NCI-H187 treated with DMSO at 0.1 percent for 48 hours (cell line): ENCODE measurements around the gene PRKACB.
A peak's percentile ranks its signal among the peaks of the same experiment; 100 is the strongest.
"Not testable (repeated sequence)": the region's sequence is repeated elsewhere in the genome, so short reads cannot be mapped to it uniquely, and the experiment has no call there.

Experiments
- DNase-seq: peaks from one replicate; lab custom pipeline; 2025; lab: John Stamatoyannopoulos, UW

PRKACB gene

GRCh38 chr1:84269306-84269705, 125.2 kb downstream of the PRKACB start:
- no peak for DNase-seq

DNA sequence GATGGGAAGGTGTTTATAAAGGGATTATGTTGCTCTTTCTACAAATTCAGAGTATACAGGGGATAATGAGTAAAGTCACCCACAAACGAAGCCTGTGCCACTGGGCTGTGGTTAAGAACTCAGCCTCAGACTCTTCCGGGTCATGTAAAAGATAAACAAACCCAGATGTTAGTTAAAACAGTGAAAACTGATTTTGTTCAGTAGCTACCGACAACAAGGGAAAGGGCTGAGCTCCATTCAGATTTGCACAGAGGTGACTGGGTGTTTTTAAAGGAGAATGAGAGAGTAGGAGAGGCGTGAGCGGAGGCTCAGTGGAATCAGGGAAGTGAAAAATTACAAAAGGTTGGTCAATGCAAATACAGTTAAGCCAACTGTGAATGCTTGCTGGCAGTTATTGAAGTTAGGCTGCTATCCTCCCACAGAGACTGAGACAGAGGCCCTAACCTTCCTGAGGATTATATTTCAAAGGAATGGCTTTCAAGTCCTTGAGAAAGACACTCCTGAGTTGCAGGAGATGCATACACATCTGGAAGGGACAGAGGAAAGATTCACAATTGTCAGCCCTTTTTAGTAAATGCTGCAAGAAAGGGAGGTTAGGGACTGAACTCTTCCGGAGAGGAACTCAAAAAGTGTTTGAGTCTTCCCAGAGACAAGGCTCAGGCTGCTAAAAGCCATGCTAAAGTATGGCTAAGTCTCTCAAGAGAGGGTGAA, 127.5 kb downstream of the PRKACB start:
- DNase-seq = no peak

DNA sequence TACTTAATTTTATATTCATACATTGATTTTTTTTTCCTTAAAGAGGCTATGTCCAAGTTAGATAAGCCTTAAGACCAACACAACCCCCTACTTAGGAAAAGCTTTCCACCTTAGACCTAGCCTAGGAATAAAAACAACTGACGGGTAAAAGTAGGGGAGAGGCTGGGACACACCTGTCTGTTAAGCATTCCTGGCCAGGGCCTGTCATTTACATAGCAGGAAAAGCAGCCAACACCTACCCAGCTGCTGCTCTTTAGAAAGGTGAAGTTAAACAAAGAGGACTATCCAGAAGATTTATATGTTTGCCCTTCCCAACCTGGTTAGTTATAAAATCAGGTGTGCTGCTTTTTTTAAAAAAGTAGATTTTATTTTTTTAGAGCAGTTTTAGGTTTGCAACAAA, 128.3 kb downstream of the PRKACB start:
- DNase-seq = peak; percentile 20

GRCh38 chr1:84277343-84278059, 133.4 kb downstream of the PRKACB start:
- DNase-seq = no peak

DNA sequence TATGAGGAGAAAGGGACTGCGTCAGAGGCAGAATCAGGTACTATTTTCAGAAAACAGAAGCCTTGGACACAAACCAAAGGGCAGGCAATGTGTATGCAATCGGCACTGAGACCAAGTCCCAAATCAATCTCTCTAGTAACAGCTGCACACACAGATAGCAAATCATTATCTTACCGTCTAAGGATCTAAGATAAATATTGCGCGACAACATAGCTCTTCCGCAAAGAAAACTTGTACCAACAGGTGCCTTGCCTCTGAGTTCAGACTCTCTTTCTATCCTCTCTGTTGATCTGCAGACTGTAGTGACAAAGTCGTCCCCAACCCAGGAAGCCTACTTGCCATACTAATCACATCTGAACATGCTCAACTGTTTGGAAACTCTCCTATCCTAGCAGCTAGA, 134.8 kb downstream of the PRKACB start:
- DNase-seq = no peak

GRCh38 chr1:84280912-84281311, 136.8 kb downstream of the PRKACB start:
- no peak for DNase-seq

GRCh38 chr1:84282780-84283333, 138.8 kb downstream of the PRKACB start:
- DNase-seq = no peak

- DNase-seq = no peak
Measured at GRCh38 chr1:84283381-84283780, 139.3 kb downstream of the PRKACB start.

- DNase-seq = no peak
Measured at GRCh38 chr1:84286071-84286470, 142.0 kb downstream of the PRKACB start.

GRCh38 chr1:84287389-84287788, 143.3 kb downstream of the PRKACB start:
- not testable (repeated sequence) for DNase-seq
